Osteoblast (primary cell): ENCODE measurements around the gene APBA2. TPM values are rescaled to one million over a fixed set of nuclear protein-coding genes. Genes with fewer than 3 reads are reported as not detected.

Experiments
- DNase-seq: peaks from one replicate; pipeline ENCODE4 v3.0.0; 2011; ENCODE audit warnings: low spot score, mixed read lengths; ENCODE audit not compliant: insufficient read length; ENCODE audit errors: missing footprints
- H2AFZ ChIP-seq: 2 replicates; pipeline ENCODE4 v1.6.0; 2011; ENCODE audit warnings: mild to moderate bottlenecking, low read length
- H3K27ac ChIP-seq: 2 replicates; pipeline ENCODE4 v1.5.1; 2011; ENCODE audit warnings: mild to moderate bottlenecking, low read depth, low read length, moderate library complexity
- H3K27me3 ChIP-seq: 2 replicates; pipeline ENCODE4 v1.6.0; 2012; ENCODE audit warnings: mild to moderate bottlenecking, control low read depth, inconsistent platforms, low read length, moderate library complexity; ENCODE audit not compliant: insufficient read depth
- H3K36me3 ChIP-seq: 2 replicates; pipeline ENCODE4 v1.5.1; 2011; ENCODE audit warnings: mild to moderate bottlenecking, low read length, control low read depth, moderate library complexity; ENCODE audit not compliant: insufficient read depth
- H3K4me1 ChIP-seq: 2 replicates; pipeline ENCODE4 v1.5.1; 2011; ENCODE audit warnings: mild to moderate bottlenecking, low read length, control low read depth, moderate library complexity; ENCODE audit not compliant: insufficient read depth
- H3K4me2 ChIP-seq: 2 replicates; pipeline ENCODE4 v1.6.0; 2011; ENCODE audit warnings: mild to moderate bottlenecking, low read length; ENCODE audit not compliant: insufficient read depth
- H3K4me3 ChIP-seq: fragments of 200-600 bp; sonication (generic); 3 replicates; pipeline ENCODE4 v1.5.1; 2012; ENCODE audit warnings: mild to moderate bottlenecking, low read length, inconsistent platforms; ENCODE audit not compliant: insufficient read depth
- H3K79me2 ChIP-seq: 2 replicates; pipeline ENCODE4 v1.6.0; 2012; ENCODE audit warnings: mild to moderate bottlenecking, low read length, control low read depth, inconsistent platforms; ENCODE audit not compliant: insufficient read depth
- H3K9me3 ChIP-seq: 2 replicates; pipeline ENCODE4 v1.5.1; 2011; ENCODE audit warnings: low read depth, low read length, control low read depth
- H4K20me1 ChIP-seq: 2 replicates; pipeline ENCODE4 v1.6.0; 2012; ENCODE audit warnings: mild to moderate bottlenecking, low read length, control low read depth; ENCODE audit not compliant: insufficient read depth
- total RNA-seq: library from RNA; depleted of rRNA; stranded (reverse); fragments of >200 nt; gene quantifications from 2 replicates; pipeline ENCODE4 v1.2.3, GENCODE V29; 2012
- TF ChIP-seq, protein P1 (sequence below): IDR thresholded peaks from 2 replicates; pipeline ENCODE4 v1.5.1; 2011; ENCODE audit warnings: mild to moderate bottlenecking, low read depth, low read length, moderate library complexity; ENCODE audit errors: extremely low read depth

APBA2 gene
- total RNA-seq, 1 donor: 6.2 TPM

GRCh38 chr15:29008846-29009245 lies 123.1 kb downstream of the APBA2 start:
- Histone ChIP-seq H3K4me2 (no peak overlapping the region), H3K36me3 (no peaks in the 10 kb centered on the region), H3K9me3 (no peaks in the 10 kb centered on the region), H3K4me3 (no peak overlapping the region), H3K27ac (no peak overlapping the region), H3K79me2 (no peaks in the 10 kb centered on the region), H3K27me3 (no peaks in the 10 kb centered on the region), H3K4me1 (peaks cover 5% of the 10 kb centered on the region), H4K20me1 (no peaks in the 10 kb centered on the region), H2AFZ (no peak overlapping the region)
- TF ChIP-seq, protein P1, sequence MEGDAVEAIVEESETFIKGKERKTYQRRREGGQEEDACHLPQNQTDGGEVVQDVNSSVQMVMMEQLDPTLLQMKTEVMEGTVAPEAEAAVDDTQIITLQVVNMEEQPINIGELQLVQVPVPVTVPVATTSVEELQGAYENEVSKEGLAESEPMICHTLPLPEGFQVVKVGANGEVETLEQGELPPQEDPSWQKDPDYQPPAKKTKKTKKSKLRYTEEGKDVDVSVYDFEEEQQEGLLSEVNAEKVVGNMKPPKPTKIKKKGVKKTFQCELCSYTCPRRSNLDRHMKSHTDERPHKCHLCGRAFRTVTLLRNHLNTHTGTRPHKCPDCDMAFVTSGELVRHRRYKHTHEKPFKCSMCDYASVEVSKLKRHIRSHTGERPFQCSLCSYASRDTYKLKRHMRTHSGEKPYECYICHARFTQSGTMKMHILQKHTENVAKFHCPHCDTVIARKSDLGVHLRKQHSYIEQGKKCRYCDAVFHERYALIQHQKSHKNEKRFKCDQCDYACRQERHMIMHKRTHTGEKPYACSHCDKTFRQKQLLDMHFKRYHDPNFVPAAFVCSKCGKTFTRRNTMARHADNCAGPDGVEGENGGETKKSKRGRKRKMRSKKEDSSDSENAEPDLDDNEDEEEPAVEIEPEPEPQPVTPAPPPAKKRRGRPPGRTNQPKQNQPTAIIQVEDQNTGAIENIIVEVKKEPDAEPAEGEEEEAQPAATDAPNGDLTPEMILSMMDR: no peak
- DNase-seq: no peak

DNA sequence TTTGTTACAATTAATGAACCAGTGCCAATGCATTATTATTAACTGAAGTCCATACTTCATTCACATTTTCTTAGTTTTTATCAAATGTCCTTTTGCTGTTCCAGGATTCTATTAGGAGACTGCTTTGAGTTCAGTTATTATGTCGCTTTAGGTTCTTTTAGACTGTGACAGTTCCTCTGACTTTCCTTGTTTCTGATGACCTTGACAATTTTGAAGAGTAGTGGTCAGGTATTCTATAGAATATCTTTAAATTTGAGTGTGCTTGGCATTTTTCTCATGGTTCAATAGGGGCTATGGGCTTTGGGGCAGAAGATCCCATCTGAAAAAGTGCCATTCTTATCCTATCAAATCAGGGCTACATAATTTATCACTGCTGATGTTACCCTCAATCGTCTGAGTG lies 126.3 kb downstream of the APBA2 start:
- Histone ChIP-seq H3K9me3 (no peaks in the 10 kb centered on the region), H4K20me1 (no peaks in the 10 kb centered on the region), H3K27ac (no peak overlapping the region), H3K4me1 (peaks cover 12% of the 10 kb centered on the region), H3K79me2 (no peaks in the 10 kb centered on the region), H2AFZ (no peak overlapping the region), H3K4me3 (no peak overlapping the region), H3K4me2 (no peak overlapping the region), H3K27me3 (no peaks in the 10 kb centered on the region), H3K36me3 (no peaks in the 10 kb centered on the region)
- no peak for DNase-seq
- TF ChIP-seq, protein P1: no peak

- DNase-seq: no peak
- H2AFZ ChIP-seq: no peak overlapping the region
- no peaks in the 10 kb centered on the region for H3K9me3 ChIP-seq
- no peaks in the 10 kb centered on the region for H3K36me3 ChIP-seq
- H3K79me2 ChIP-seq: no peaks in the 10 kb centered on the region
- peaks cover 2% of the 10 kb centered on the region for H4K20me1 ChIP-seq
- H3K27me3 ChIP-seq: no peaks in the 10 kb centered on the region
- H3K4me2 ChIP-seq: no peak overlapping the region
- H3K4me3 ChIP-seq: no peak overlapping the region
- H3K4me1 ChIP-seq: peaks cover 12% of the 10 kb centered on the region
- no peak overlapping the region for H3K27ac ChIP-seq
- TF ChIP-seq, protein P1: no peak
Measured at GRCh38 chr15:29014493-29014892, 128.7 kb downstream of the APBA2 start.

GRCh38 chr15:29016518-29016917 lies 130.7 kb downstream of the APBA2 start:
- DNase-seq: no peak
- H3K4me2 ChIP-seq: no peak overlapping the region
- H2AFZ ChIP-seq: no peak overlapping the region
- no peak overlapping the region for H3K27ac ChIP-seq
- no peak overlapping the region for H3K4me3 ChIP-seq
- no peaks in the 10 kb centered on the region for H3K36me3 ChIP-seq
- no peaks in the 10 kb centered on the region for H3K27me3 ChIP-seq
- H3K9me3 ChIP-seq: no peaks in the 10 kb centered on the region
- H3K79me2 ChIP-seq: no peaks in the 10 kb centered on the region
- H4K20me1 ChIP-seq: peaks cover 3% of the 10 kb centered on the region
- TF ChIP-seq, protein P1: no peak
- peaks cover 13% of the 10 kb centered on the region for H3K4me1 ChIP-seq
